OCI-LY1 (cell line): ENCODE results near the gene ZNF318.

Experiments
- CTCF ChIP-seq: fragments of 200-600 bp; sonication (generic), shearing (Covaris generic); IDR thresholded peaks from 2 replicates; pipeline ENCODE4 v1.5.1; 2017; ENCODE audit warnings: mild to moderate bottlenecking, antibody characterized with exemption, low read length, moderate library complexity, mixed read lengths
- EZH2 ChIP-seq: fragments of 200-600 bp; sonication (generic), shearing (Covaris generic); IDR thresholded peaks from 2 replicates; pipeline ENCODE4 v1.8.0; 2017; ENCODE audit warnings: borderline replicate concordance, mixed run types, mild to moderate bottlenecking, antibody characterized with exemption, low read length, moderate library complexity, mixed read lengths

GRCh38 chr6:43308101-43308989 lies 61.1 kb downstream of the ZNF318 start, which contains the start of gene CRIP3:
- TF ChIP-seq CTCF (peak; percentile 56), EZH2 (no peak)
